ENCODE measurements around the gene SMC1B.

- TF ChIP-seq CTCF (IDR thresholded peaks at IDR 0.05) (no peak), POLR2A (IDR thresholded peaks at IDR 0.05) (no peak)
These were observed 83.9 kb downstream of the SMC1B start for GRCh38 chr22:45329530-45329936.
